Measurements from ENCODE around the gene CHST12.

GRCh38 chr7:2373124-2373556 is 30.3 kb upstream of the CHST12 start:
- TF ChIP-seq CTCF (IDR thresholded peaks at IDR 0.05; ENCODE audit: poor library complexity) (no peak), EZH2phosphoT487 (IDR thresholded peaks at IDR 0.05; ENCODE audit: low read depth, severe bottlenecking, unreplicated experiment) (no peak)

Measured in hepatocyte (in vitro differentiated cells).